Nephron progenitor cell (in vitro differentiated cells): ENCODE measurements around the gene ARRB2.

ENCODE experiments used
- DNase-seq: peaks from one replicate; pipeline ENCODE4 v3.0.0; 2021
- H3K27ac Mint-ChIP-seq: 2 replicates; pipeline ENCODE4 v1.8.0; 2021; ENCODE audit warnings: mild to moderate bottlenecking, moderate library complexity, mixed read lengths
- H3K27me3 Mint-ChIP-seq: 2 replicates; pipeline ENCODE4 v1.8.0; 2021; ENCODE audit warnings: mild to moderate bottlenecking, low read depth, mixed read lengths; ENCODE audit not compliant: poor library complexity
- H3K36me3 Mint-ChIP-seq: 2 replicates; pipeline ENCODE4 v1.8.0; 2021; ENCODE audit warnings: low read depth, mixed read lengths
- H3K4me1 Mint-ChIP-seq: 2 replicates; pipeline ENCODE4 v1.8.0; 2021; ENCODE audit warnings: mixed read lengths
- H3K4me3 Mint-ChIP-seq: 2 replicates; pipeline ENCODE4 v1.8.0; 2021; ENCODE audit warnings: mild to moderate bottlenecking, moderate library complexity, mixed read lengths
- H3K9me3 Mint-ChIP-seq: 2 replicates; pipeline ENCODE4 v1.8.0; 2021; ENCODE audit warnings: mild to moderate bottlenecking, moderate library complexity, mixed read lengths
- CTCF ChIP-seq: fragments of 200-600 bp; sonication (generic); IDR thresholded peaks from 2 replicates; pipeline ENCODE4 v1.5.0; 2021; ENCODE audit warnings: antibody characterized with exemption

The ARRB2 gene

GRCh38 chr17:4715063-4715744, 4.8 kb downstream of the ARRB2 start:
- TF ChIP-seq CTCF: no peak
- no peaks in the 10 kb centered on the region for H3K9me3 Mint-ChIP-seq
- DNase-seq: no peak
- H3K4me1 Mint-ChIP-seq: peaks cover 15% of the 10 kb centered on the region
- no peak overlapping the region for H3K4me3 Mint-ChIP-seq
- peaks cover 26% of the 10 kb centered on the region for H3K36me3 Mint-ChIP-seq
- no peaks in the 10 kb centered on the region for H3K27me3 Mint-ChIP-seq
- peak overlapping the region; percentile 22 for H3K27ac Mint-ChIP-seq

DNA sequence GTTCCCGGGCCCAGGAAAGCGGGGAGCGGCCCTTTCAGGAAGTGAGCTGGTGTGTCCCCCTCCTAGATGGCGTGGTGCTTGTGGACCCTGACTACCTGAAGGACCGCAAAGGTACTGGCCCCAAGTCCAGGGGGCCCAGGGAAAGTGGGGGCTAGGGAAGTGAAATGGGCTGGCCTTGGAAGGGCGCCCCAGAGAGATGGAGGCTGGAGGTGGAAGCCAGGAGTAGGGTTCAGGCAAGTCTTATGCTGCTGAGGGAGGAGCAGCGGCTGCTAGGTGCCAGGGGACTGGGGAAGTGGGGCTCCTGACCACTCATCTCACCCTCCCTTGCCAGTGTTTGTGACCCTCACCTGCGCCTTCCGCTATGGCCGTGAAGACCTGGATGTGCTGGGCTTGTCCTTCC, 5.6 kb downstream of the ARRB2 start:
- Mint-ChIP-seq H3K4me1 (peaks cover 13% of the 10 kb centered on the region), H3K4me3 (no peak overlapping the region), H3K27ac (no peak overlapping the region), H3K36me3 (peaks cover 26% of the 10 kb centered on the region), H3K9me3 (no peaks in the 10 kb centered on the region), H3K27me3 (no peaks in the 10 kb centered on the region)
- no peak for DNase-seq
- TF ChIP-seq CTCF: no peak

- no peak overlapping the region for H3K4me3 Mint-ChIP-seq
- H3K27me3 Mint-ChIP-seq: no peaks in the 10 kb centered on the region
These were observed 7.4 kb downstream of the ARRB2 start for GRCh38 chr17:4717791-4718190.

GRCh38 chr17:4718276-4718675, 7.8 kb downstream of the ARRB2 start:
- Mint-ChIP-seq H3K27me3 (no peaks in the 10 kb centered on the region), H3K36me3 (peaks cover 26% of the 10 kb centered on the region), H3K9me3 (no peaks in the 10 kb centered on the region), H3K4me1 (peaks cover 13% of the 10 kb centered on the region), H3K27ac (no peak overlapping the region), H3K4me3 (no peak overlapping the region)
- TF ChIP-seq CTCF: no peak
- no peak for DNase-seq

More at GRCh38 chr17:4717791-4718190, 7.4 kb downstream of the ARRB2 start:
- Mint-ChIP-seq H3K9me3 (no peaks in the 10 kb centered on the region), H3K36me3 (peaks cover 26% of the 10 kb centered on the region), H3K4me1 (peaks cover 13% of the 10 kb centered on the region), H3K27ac (no peak overlapping the region)
- no peak for TF ChIP-seq CTCF
- no peak for DNase-seq

DNA sequence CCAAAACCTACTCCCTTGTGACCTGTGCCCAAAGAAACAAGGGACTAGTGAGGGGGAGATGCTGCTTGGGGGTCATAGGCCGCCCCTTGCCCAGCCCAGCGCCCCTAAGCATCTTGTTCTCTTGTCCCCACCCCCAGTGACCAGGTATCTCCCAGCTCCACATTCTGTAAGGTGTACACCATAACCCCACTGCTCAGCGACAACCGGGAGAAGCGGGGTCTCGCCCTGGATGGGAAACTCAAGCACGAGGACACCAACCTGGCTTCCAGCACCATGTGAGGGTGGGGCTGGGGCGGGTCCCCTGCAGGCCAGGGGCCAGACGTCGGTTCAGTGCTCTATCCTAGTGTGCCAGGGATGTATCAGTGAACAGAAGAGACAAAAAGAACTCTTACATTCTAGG, 8.7 kb downstream of the ARRB2 start:
- Mint-ChIP-seq H3K9me3 (no peaks in the 10 kb centered on the region), H3K4me3 (no peak overlapping the region), H3K36me3 (peaks cover 26% of the 10 kb centered on the region), H3K4me1 (peaks cover 13% of the 10 kb centered on the region), H3K27me3 (no peaks in the 10 kb centered on the region), H3K27ac (no peak overlapping the region)
- TF ChIP-seq CTCF: no peak
- DNase-seq: no peak

- Mint-ChIP-seq H3K27ac (peak overlapping the region; percentile 78), H3K9me3 (no peaks in the 10 kb centered on the region), H3K36me3 (peaks cover 26% of the 10 kb centered on the region), H3K4me1 (peaks cover 13% of the 10 kb centered on the region), H3K4me3 (no peak overlapping the region), H3K27me3 (no peaks in the 10 kb centered on the region)
- no peak for DNase-seq
- TF ChIP-seq CTCF: no peak
These were observed 9.3 kb downstream of the ARRB2 start for GRCh38 chr17:4719684-4720221.
